DOHH2 (cell line): ENCODE results near the gene MICAL3.
A peak's percentile ranks its signal among the peaks of the same experiment; 100 is the strongest.

ENCODE experiments used
- H3F3A ChIP-seq: fragments of 200-600 bp; sonication (generic), shearing (Covaris generic); 2 replicates; pipeline ENCODE4 v1.6.0; 2016; ENCODE audit warnings: antibody characterized with exemption, mild to moderate bottlenecking; ENCODE audit not compliant: control insufficient read depth, insufficient read depth
- H3K27ac ChIP-seq: fragments of 200-600 bp; sonication (generic); 2 replicates; pipeline ENCODE4 v1.5.1; 2014; ENCODE audit warnings: low read depth, mild to moderate bottlenecking, low read length, moderate library complexity
- H3K27me3 ChIP-seq: fragments of 200-600 bp; sonication (generic); 2 replicates; pipeline ENCODE4 v1.6.1; 2014; ENCODE audit warnings: mild to moderate bottlenecking, low read length, mixed read lengths; ENCODE audit not compliant: control insufficient read depth
- H3K36me3 ChIP-seq: fragments of 200-600 bp; sonication (generic); 2 replicates; pipeline ENCODE4 v1.6.1; 2014; ENCODE audit warnings: mild to moderate bottlenecking, low read length, moderate library complexity, mixed read lengths; ENCODE audit not compliant: control insufficient read depth
- H3K4me1 ChIP-seq: fragments of 200-600 bp; sonication (generic); 2 replicates; pipeline ENCODE4 v1.6.1; 2014; ENCODE audit warnings: mild to moderate bottlenecking, low read length, mixed read lengths; ENCODE audit not compliant: control insufficient read depth
- H3K4me2 ChIP-seq: fragments of 200-600 bp; sonication (generic); 2 replicates; pipeline ENCODE4 v1.6.0; 2014; ENCODE audit warnings: mild to moderate bottlenecking, low read length, moderate library complexity
- H3K4me3 ChIP-seq: fragments of 200-600 bp; sonication (generic); 2 replicates; pipeline ENCODE4 v1.5.1; 2014; ENCODE audit warnings: mild to moderate bottlenecking, low read length, mixed read lengths
- H3K79me2 ChIP-seq: fragments of 200-600 bp; sonication (generic); 2 replicates; pipeline ENCODE4 v1.6.1; 2014; ENCODE audit warnings: mild to moderate bottlenecking, low read length, mixed read lengths; ENCODE audit not compliant: control insufficient read depth
- H3K9me2 ChIP-seq: fragments of 200-600 bp; sonication (generic); replicated peaks from 2 replicates; pipeline ENCODE4 v1.6.1; 2014; ENCODE audit warnings: mild to moderate bottlenecking, low read length, mixed read lengths; ENCODE audit not compliant: control insufficient read depth
- H3K9me3 ChIP-seq: fragments of 200-600 bp; sonication (generic); 2 replicates; pipeline ENCODE4 v1.6.1; 2014; ENCODE audit warnings: antibody characterized with exemption, low read length, mixed read lengths; ENCODE audit not compliant: control insufficient read depth, insufficient read depth
- H4K20me1 ChIP-seq: fragments of 200-600 bp; sonication (generic); 2 replicates; pipeline ENCODE4 v1.6.0; 2014; ENCODE audit warnings: low read depth, mild to moderate bottlenecking, antibody characterized with exemption, low read length, moderate library complexity; ENCODE audit not compliant: control insufficient read depth, insufficient read depth
- CTCF ChIP-seq: fragments of 200-600 bp; sonication (generic); IDR thresholded peaks from one replicate; pipeline ENCODE4 v1.5.1; 2014; ENCODE audit warnings: antibody characterized with exemption, mild to moderate bottlenecking, low read depth, low read length; ENCODE audit not compliant: poor library complexity, severe bottlenecking
- EZH2phosphoT487 ChIP-seq: fragments of 200-600 bp; sonication (generic); IDR thresholded peaks from 2 replicates; pipeline ENCODE4 v1.6.1; 2017; ENCODE audit warnings: borderline replicate concordance, mild to moderate bottlenecking, antibody characterized with exemption, low read length, moderate library complexity, mixed read lengths

MICAL3 gene

GRCh38 chr22:18048441-18048898 is 24.1 kb upstream of the MICAL3 start:
- Histone ChIP-seq H3K79me2 (no peaks in the 10 kb centered on the region), H3K9me3 (no peaks in the 10 kb centered on the region), H4K20me1 (no peaks in the 10 kb centered on the region), H3K27ac (no peak overlapping the region), H3K4me3 (no peak overlapping the region), H3F3A (no peaks in the 10 kb centered on the region), H3K9me2 (no peaks in the 10 kb centered on the region), H3K4me2 (0 out of 2 replicates have a peak overlapping the region, but pooled peaks have one; percentile 12), H3K4me1 (0 out of 2 replicates have a peak, but pooled peaks cover 5% of the 10 kb centered on the region), H3K36me3 (no peaks in the 10 kb centered on the region), H3K27me3 (peaks cover 13% of the 10 kb centered on the region)
- TF ChIP-seq CTCF (no peak), EZH2phosphoT487 (no peak)

GRCh38 chr22:18048041-18048440 is 23.7 kb upstream of the MICAL3 start:
- H3K27ac ChIP-seq, result no peak overlapping the region
- no peaks in the 10 kb centered on the region for H3K36me3 ChIP-seq
- no peaks in the 10 kb centered on the region for H4K20me1 ChIP-seq
- H3K9me3 ChIP-seq, result no peaks in the 10 kb centered on the region
- no peaks in the 10 kb centered on the region for H3K9me2 ChIP-seq
- no peak overlapping the region for H3K4me2 ChIP-seq
- no peaks in the 10 kb centered on the region for H3F3A ChIP-seq
- H3K27me3 ChIP-seq, result peaks cover 13% of the 10 kb centered on the region
- no peaks in the 10 kb centered on the region for H3K79me2 ChIP-seq
- 0 out of 2 replicates have a peak, but pooled peaks cover 5% of the 10 kb centered on the region for H3K4me1 ChIP-seq
- TF ChIP-seq CTCF, result no peak
- TF ChIP-seq EZH2phosphoT487, result no peak
- H3K4me3 ChIP-seq, result no peak overlapping the region

GRCh38 chr22:18045794-18046193 is 21.4 kb upstream of the MICAL3 start:
- peaks cover 13% of the 10 kb centered on the region for H3K27me3 ChIP-seq
- H3K4me3 ChIP-seq, result no peak overlapping the region
- no peaks in the 10 kb centered on the region for H3K79me2 ChIP-seq
- H3K9me3 ChIP-seq, result no peaks in the 10 kb centered on the region
- H3K4me1 ChIP-seq, result 0 out of 2 replicates have a peak, but pooled peaks cover 5% of the 10 kb centered on the region
- no peaks in the 10 kb centered on the region for H3K9me2 ChIP-seq
- TF ChIP-seq EZH2phosphoT487 (no peak), CTCF (no peak)
- H3K27ac ChIP-seq, result no peak overlapping the region
- H3K36me3 ChIP-seq, result no peaks in the 10 kb centered on the region
- H3F3A ChIP-seq, result no peaks in the 10 kb centered on the region
- H4K20me1 ChIP-seq, result no peaks in the 10 kb centered on the region
- no peak overlapping the region for H3K4me2 ChIP-seq
